GM18868 (cell line): ENCODE data around the gene B3GNT3.
"Not testable (repeated sequence)": the region's sequence is repeated elsewhere in the genome, so short reads cannot be mapped to it uniquely, and the experiment has no call there.

Experiments
- ATAC-seq: cut with Tn5 transposase; IDR thresholded peaks from one replicate; pipeline ENCODE4 v1.9.1; 2021; ENCODE audit warnings: mild to moderate bottlenecking, moderate library complexity; ENCODE audit not compliant: unreplicated experiment

The B3GNT3 gene

GRCh38 chr19:17766543-17767131 lies 28.3 kb upstream of the B3GNT3 start:
- ATAC-seq, result no peak

DNA sequence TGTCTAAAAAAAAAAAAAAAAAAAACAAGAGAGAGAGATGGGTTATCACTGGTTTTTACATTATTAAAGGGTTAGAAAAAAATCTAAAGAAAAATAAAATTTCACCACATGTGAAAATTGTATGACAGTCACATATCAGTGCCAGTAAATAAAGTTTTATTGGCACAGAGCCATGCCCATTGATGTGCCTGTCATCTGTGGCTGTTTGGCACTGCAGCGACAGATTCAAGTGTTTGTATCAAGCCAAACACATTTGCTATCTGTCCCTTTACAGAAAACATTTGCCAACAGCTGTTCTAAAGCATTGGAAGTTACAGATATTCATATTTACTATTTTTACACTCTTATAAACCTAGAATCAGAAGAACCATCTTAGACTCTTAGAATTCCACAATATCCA lies 27.4 kb upstream of the B3GNT3 start:
- no peak for ATAC-seq

GRCh38 chr19:17770613-17771012 lies 24.3 kb upstream of the B3GNT3 start:
- no peak for ATAC-seq

GRCh38 chr19:17772172-17772571 lies 22.8 kb upstream of the B3GNT3 start:
- no peak for ATAC-seq

- ATAC-seq, result no peak
Observed at GRCh38 chr19:17775245-17775927, 19.6 kb upstream of the B3GNT3 start.

- peak; percentile 81 for ATAC-seq
Observed at GRCh38 chr19:17775991-17776803, 18.7 kb upstream of the B3GNT3 start.

DNA sequence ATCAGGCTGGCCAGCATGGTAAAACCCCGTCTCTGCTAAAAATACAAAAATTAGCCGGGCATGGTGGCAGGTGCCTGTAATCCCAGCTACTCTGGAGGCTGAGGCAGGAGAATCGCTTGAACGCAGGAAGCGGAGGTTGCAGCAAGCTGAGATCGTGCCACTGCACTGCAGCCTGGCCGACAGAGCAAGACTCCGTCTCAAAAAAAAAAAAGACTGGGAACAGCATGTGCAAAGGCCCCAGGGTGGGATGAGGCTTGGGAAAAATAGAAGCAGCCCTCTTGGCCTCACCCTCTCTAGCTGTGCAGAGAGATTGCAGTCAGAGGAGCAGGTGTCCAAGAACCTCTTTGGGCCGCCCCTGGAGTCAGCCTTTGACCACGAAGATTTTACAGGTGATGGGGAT lies 17.1 kb upstream of the B3GNT3 start:
- not testable (repeated sequence) for ATAC-seq

DNA sequence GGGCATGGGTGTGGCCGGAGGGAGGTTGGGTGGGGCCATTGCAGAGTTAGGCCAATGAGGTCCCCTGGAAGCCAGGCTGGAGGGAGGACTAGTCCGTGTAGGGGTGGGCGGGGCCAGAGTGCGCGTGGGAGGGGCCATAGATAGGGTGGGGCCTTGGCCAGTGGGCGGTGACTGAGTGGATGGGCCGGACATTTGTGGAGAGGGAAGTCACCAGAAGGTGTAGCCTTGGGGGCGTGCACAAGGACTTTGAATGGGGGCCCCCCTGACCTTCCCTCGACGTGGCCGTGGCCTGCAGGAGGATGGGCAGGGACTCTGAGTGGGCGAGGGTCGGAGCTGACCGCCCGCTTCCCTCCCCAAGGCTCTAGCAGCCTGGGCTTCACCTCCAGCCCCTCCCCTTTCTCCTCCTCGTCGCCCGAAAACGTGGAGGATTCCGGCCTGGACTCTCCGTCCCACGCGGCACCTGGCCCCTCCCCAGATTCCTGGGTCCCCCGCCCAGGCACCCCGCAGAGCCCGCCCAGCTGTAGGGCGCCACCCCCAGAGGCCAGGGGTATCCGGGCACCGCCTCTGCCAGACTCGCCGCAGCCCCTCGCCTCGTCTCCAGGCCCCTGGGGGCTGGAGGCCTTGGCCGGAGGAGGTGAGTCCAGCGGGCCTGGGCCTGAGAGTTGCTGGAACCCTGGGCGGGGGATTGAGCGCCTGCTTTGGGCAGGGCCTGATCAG lies 16.5 kb upstream of the B3GNT3 start:
- ATAC-seq, result no peak

DNA sequence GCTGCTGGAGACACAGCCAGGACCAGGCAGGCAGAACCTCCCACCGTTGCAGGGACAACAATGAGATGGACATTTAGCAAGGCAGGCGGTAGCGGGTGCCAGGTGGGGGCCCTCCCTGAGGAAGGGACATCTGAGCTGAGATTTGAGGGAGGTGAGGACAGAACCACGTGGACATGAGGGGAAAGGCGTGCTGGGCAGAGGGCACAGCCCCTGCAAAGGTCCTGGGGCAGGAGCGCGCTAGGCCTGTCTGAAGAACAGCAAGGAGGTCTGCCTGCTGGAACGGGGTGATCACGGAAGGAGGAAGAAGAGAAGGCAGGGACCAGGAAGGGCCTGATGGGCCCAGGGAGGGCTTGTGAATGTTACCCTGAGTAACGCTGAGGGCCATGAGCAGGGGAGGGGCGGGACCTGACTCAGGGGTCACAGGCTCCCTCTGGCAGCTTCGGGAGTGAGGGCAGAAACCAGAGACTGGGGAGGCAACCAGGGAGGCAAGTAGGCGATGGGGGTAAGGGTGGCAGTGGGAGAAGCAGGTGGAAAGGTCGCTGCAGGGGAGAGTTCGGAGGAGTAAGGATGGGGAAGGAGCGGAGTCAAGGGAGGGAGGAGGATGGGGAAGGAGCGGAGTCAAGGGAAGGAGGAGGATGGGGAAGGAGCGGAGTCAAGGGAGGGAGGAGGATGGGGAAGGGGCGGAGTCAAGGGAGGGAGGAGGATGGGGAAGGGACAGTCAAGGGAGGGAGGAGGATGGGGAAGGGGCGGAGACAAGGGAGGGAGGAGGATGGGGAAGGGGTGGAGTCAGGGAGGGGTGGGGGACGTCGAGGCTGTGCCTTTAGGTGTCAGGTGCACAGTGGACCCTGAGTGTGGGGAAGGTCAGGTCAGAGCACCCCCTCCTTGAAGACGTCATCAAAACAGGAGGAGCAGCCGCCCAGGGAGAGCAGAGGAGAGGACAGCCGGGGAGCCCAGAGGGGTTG lies 15.7 kb upstream of the B3GNT3 start:
- ATAC-seq, result no peak

DNA sequence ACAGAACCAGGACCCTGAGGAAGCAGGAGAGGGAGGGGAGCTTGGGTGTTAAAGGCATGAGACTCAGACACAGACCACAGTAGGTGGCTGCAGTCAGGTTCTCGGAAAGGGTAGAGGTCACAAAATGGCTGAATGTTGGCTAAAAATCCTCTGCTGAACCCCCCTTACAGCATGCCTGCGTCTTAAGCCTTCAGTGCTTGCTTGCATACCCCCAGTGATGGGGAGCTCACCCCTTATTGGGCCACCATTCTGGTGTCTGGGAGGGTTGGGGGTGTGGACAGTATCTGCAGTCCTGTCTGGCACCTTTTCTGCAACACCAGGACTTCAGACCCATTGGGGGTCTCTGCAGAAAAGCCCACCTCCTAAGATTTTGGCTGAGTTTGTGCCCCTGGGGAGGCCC lies 14.2 kb upstream of the B3GNT3 start:
- ATAC-seq, result no peak

- ATAC-seq, result not testable (repeated sequence)
Observed at GRCh38 chr19:17783721-17784120, 11.2 kb upstream of the B3GNT3 start.

DNA sequence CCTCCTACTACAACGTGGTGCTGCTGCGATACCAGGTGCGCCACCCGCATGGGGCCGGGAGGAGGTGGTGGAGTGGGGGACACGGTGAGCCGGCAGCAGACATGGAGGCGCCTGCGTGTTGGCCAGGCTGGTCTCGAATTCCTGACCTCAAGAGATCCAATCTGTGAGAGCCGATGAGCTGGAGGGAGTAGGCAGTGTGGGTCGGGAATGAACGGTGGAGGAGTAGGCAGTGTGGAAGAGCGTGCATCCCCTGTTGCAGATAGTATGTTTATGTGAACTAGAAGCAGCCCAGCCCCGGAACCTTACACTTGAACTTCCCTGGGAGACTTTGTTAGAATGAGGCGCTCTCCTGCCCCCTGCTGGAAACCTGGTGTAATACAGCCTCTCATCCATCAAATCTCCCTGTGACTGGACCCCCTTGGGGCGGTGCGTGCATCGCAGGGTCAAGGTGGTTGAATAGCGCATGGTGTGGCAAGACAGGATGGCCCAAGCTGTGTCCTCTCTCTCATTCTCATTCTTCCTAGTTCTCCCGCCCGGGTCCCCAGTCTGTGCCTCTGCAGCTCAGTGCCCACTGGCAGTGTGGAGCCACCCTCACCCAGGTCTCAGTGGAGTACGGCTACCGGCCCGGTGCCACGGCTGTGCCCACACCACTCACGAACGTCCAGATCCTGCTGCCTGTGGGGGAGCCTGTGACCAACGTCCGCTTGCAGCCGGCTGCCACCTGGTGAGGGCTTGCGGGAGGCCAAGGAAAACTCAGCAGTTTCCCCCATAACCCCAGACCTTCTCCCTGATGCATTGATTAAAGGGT lies 10.5 kb upstream of the B3GNT3 start:
- ATAC-seq, result no peak

DNA sequence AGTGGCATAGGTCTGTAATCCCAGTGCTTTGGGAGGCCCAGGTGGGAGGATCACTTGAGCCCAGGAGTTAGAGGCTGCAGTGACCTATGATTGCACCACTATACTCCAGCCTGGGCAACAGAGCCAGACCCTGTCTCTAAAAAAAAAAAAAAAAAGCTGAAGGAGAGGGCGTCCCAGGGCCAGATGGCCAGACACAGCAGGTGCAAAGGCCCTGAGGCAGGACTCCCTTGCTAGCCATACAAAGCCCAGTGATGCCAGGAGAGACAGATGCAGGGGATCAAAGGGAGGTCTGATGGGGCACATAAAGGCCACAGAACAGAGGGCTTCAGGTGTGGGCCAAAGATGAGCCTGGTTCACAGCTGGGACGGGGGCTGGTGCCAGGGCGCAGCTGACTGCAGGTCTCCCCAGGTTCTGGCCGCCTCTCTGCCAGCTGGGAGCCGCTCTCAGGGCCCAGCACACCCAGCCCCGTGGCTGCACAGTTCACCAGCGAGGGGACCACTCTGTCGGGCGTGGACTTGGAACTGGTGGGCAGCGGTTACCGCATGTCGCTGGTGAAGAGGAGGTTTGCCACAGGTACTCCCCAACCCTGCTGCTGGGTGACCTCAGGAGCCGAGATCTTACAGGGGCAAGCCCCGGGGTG lies 7.5 kb upstream of the B3GNT3 start:
- no peak for ATAC-seq

DNA sequence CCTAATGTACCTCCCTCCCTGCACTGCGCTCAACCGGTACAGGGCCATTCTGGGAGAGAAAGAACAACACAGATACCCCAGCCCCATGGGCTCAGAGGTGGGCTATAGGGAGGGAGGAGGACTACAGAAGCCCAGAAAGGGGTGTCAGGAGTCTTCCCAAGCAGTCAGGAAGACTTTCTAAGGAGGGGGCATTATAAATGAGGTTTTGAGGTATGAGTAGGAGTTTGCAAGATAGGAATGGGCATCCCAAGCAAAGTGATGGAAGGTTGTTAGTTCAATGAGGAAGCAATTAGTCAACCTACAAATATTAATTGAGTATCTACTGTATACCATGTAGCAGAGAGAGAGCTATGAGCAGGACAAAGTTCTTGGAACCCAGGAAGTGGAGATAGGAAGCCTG lies 6.3 kb upstream of the B3GNT3 start:
- no peak for ATAC-seq

DNA sequence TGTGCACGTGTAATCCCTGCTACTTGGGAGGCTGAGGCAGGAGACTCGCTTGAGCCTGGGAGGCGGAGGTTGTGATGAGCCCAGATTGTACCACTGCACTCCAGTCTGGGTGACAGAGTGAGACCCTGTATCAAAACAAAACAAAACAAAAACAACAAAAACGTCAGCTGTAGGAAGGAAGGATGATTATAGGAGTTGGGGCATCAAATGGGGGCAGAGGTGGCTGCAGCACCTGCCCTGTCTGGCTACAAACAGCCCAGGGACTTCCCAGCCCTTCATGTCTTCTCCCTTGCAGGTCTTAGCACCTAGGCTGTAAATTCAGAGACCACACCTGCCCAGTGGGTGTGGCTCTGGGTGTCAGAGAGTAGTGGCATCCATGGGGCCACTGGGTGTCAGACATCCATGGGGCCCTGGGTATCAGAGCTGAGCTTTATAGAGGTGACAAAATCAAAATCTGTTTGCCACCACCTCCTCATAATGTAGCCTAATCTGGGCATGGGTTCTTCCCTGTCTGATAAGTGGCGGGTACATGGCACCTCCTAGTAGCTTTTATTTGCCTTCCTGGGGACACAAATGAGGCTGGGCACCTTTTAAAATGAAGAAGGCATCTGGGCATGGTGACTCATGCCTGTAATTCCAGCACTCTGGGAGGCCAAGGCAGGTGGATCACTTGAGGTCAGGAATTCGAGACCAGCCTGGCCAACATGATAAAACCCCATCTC lies 4.7 kb upstream of the B3GNT3 start:
- no peak for ATAC-seq

GRCh38 chr19:17794412-17794730 lies 567 bp upstream of the B3GNT3 start:
- no peak for ATAC-seq

GRCh38 chr19:17795495-17795856 lies 538 bp downstream of the B3GNT3 start:
- ATAC-seq, result no peak

GRCh38 chr19:17796013-17796837 lies 1.3 kb downstream of the B3GNT3 start:
- ATAC-seq, result no peak
